ENCODE measurements around the gene FHOD1. TPM values are rescaled to one million over a fixed set of nuclear protein-coding genes. Genes with fewer than 3 reads are reported as not detected.
A peak's percentile ranks its signal among the peaks of the same experiment; 100 is the strongest.

FHOD1 gene
- total and polyA plus RNA-seq, 2 of the 13 experiments (the other 11 are each of a cell fraction or from before 2014, with no cell fraction given) = 20.0 to 20.8 TPM

GRCh38 chr16:67184995-67185650 lies 62.2 kb downstream of the FHOD1 start (continued):
- no peak for TF ChIP-seq ATF1 (CRISPR knock-in tag; IDR thresholded peaks at IDR 0.05)
- TF ChIP-seq SPEN (CRISPR knock-in tag; IDR thresholded peaks at IDR 0.05; ENCODE audit: low read depth) = peak; percentile 68; the same call in 1 of the 2 replicates
- TF ChIP-seq THAP11 (CRISPR knock-in tag; IDR thresholded peaks at IDR 0.05) = peak; percentile 85
- peak; percentile 96 for TF ChIP-seq ZNF331 (CRISPR knock-in tag; IDR thresholded peaks at IDR 0.05)
- peak; percentile 98 for TF ChIP-seq POGK (CRISPR knock-in tag; conservative IDR thresholded peaks at IDR 0.05)
- TF ChIP-seq MIER3 (CRISPR knock-in tag; IDR thresholded peaks at IDR 0.05; ENCODE audit: borderline replicate concordance) = peak; percentile 93; the same call in 1 of the 2 replicates
- TF ChIP-seq PHF5A (CRISPR knock-in tag; IDR thresholded peaks at IDR 0.05; ENCODE audit: low read depth, unreplicated experiment) = peak; percentile 75
- peak; percentile 96; the same call in 1 of the 2 replicates for TF ChIP-seq ZNF136 (CRISPR knock-in tag; IDR thresholded peaks at IDR 0.05; ENCODE audit: low read depth)
- peak; percentile 99 for TF ChIP-seq ZBTB7B (CRISPR knock-in tag; IDR thresholded peaks at IDR 0.05)
- TF ChIP-seq CREBL2 (CRISPR knock-in tag; IDR thresholded peaks at IDR 0.05; ENCODE audit: borderline replicate concordance) = no peak
- no peak for TF ChIP-seq NPAS2 (CRISPR knock-in tag; IDR thresholded peaks at IDR 0.05; ENCODE audit: borderline replicate concordance)
- peak; percentile 25; the same call in 1 of the 2 replicates for TF ChIP-seq ZNF460 (CRISPR knock-in tag; IDR thresholded peaks at IDR 0.05; ENCODE audit: borderline replicate concordance)
- no peak for TF ChIP-seq PRPF4 (IDR thresholded peaks at IDR 0.05; ENCODE audit: low read depth, low read length, poor library complexity, severe bottlenecking)
- peak; percentile 94 for TF ChIP-seq STAG1 (CRISPR knock-in tag; IDR thresholded peaks at IDR 0.05)
- TF ChIP-seq TFDP2 (CRISPR knock-in tag; IDR thresholded peaks at IDR 0.05) = peak; percentile 63; the same call in 1 of the 2 replicates
- TF ChIP-seq SMARCE1 (IDR thresholded peaks at IDR 0.05; ENCODE audit: borderline replicate concordance) = no peak
- no peak for TF ChIP-seq CENPT (CRISPR knock-in tag; IDR thresholded peaks at IDR 0.05; ENCODE audit: low read depth)
- TF ChIP-seq ZNF263 (CRISPR knock-in tag; IDR thresholded peaks at IDR 0.05) = peak; percentile 55
- TF ChIP-seq TFDP1 (CRISPR knock-in tag; IDR thresholded peaks at IDR 0.05; ENCODE audit: borderline replicate concordance) = peak; percentile 75; the same call in 1 of the 2 replicates
- TF ChIP-seq ZNF484 (CRISPR knock-in tag; IDR thresholded peaks at IDR 0.05; ENCODE audit: borderline replicate concordance, low read depth) = no peak
- peak; percentile 95; the same call in 1 of the 2 replicates for TF ChIP-seq WIZ (CRISPR knock-in tag; IDR thresholded peaks at IDR 0.05)
- peak; percentile 64 for TF ChIP-seq ZNF501 (CRISPR knock-in tag; IDR thresholded peaks at IDR 0.05)
- TF ChIP-seq RELA (CRISPR knock-in tag; IDR thresholded peaks at IDR 0.05) = 0 out of 2 replicates have a peak, but pooled peaks have one; percentile 87
- peak; percentile 77 for TF ChIP-seq HNF1B (CRISPR knock-in tag; IDR thresholded peaks at IDR 0.05)
